Osteoblast (primary cell): ENCODE measurements around the gene SPTBN5. TPM values are rescaled to one million over a fixed set of nuclear protein-coding genes. Genes with fewer than 3 reads are reported as not detected.

Source experiments
- DNase-seq: peaks from one replicate; pipeline ENCODE4 v3.0.0; 2011; ENCODE audit warnings: low spot score, mixed read lengths; ENCODE audit not compliant: insufficient read length; ENCODE audit errors: missing footprints
- H2AFZ ChIP-seq: 2 replicates; pipeline ENCODE4 v1.6.0; 2011; ENCODE audit warnings: mild to moderate bottlenecking, low read length
- H3K27ac ChIP-seq: 2 replicates; pipeline ENCODE4 v1.5.1; 2011; ENCODE audit warnings: mild to moderate bottlenecking, low read depth, low read length, moderate library complexity
- H3K27me3 ChIP-seq: 2 replicates; pipeline ENCODE4 v1.6.0; 2012; ENCODE audit warnings: mild to moderate bottlenecking, control low read depth, inconsistent platforms, low read length, moderate library complexity; ENCODE audit not compliant: insufficient read depth
- H3K36me3 ChIP-seq: 2 replicates; pipeline ENCODE4 v1.5.1; 2011; ENCODE audit warnings: mild to moderate bottlenecking, low read length, control low read depth, moderate library complexity; ENCODE audit not compliant: insufficient read depth
- H3K4me1 ChIP-seq: 2 replicates; pipeline ENCODE4 v1.5.1; 2011; ENCODE audit warnings: mild to moderate bottlenecking, low read length, control low read depth, moderate library complexity; ENCODE audit not compliant: insufficient read depth
- H3K4me2 ChIP-seq: 2 replicates; pipeline ENCODE4 v1.6.0; 2011; ENCODE audit warnings: mild to moderate bottlenecking, low read length; ENCODE audit not compliant: insufficient read depth
- H3K4me3 ChIP-seq: fragments of 200-600 bp; sonication (generic); 3 replicates; pipeline ENCODE4 v1.5.1; 2012; ENCODE audit warnings: mild to moderate bottlenecking, low read length, inconsistent platforms; ENCODE audit not compliant: insufficient read depth
- H3K79me2 ChIP-seq: 2 replicates; pipeline ENCODE4 v1.6.0; 2012; ENCODE audit warnings: mild to moderate bottlenecking, low read length, control low read depth, inconsistent platforms; ENCODE audit not compliant: insufficient read depth
- H3K9me3 ChIP-seq: 2 replicates; pipeline ENCODE4 v1.5.1; 2011; ENCODE audit warnings: low read depth, low read length, control low read depth
- H4K20me1 ChIP-seq: 2 replicates; pipeline ENCODE4 v1.6.0; 2012; ENCODE audit warnings: mild to moderate bottlenecking, low read length, control low read depth; ENCODE audit not compliant: insufficient read depth
- CTCF ChIP-seq: IDR thresholded peaks from 2 replicates; pipeline ENCODE4 v1.5.1; 2011; ENCODE audit warnings: mild to moderate bottlenecking, low read depth, low read length, moderate library complexity; ENCODE audit errors: extremely low read depth
- total RNA-seq: library from RNA; depleted of rRNA; stranded (reverse); fragments of >200 nt; gene quantifications from 2 replicates; pipeline ENCODE4 v1.2.3, GENCODE V29; 2012

SPTBN5 gene
- total RNA-seq, 1 donor, result 0.36 TPM

- H3K4me3 ChIP-seq, result no peak overlapping the region
- H3K9me3 ChIP-seq, result no peaks in the 10 kb centered on the region
- no peak for TF ChIP-seq CTCF
- no peaks in the 10 kb centered on the region for H3K36me3 ChIP-seq
- no peaks in the 10 kb centered on the region for H4K20me1 ChIP-seq
- H3K27me3 ChIP-seq, result peaks cover 9% of the 10 kb centered on the region
- H2AFZ ChIP-seq, result no peak overlapping the region
- no peak overlapping the region for H3K27ac ChIP-seq
- H3K4me2 ChIP-seq, result no peak overlapping the region
- H3K4me1 ChIP-seq, result no peaks in the 10 kb centered on the region
- H3K79me2 ChIP-seq, result no peaks in the 10 kb centered on the region
- DNase-seq, result no peak
Observed at GRCh38 chr15:41877631-41878354, 16.1 kb downstream of the SPTBN5 start.

GRCh38 chr15:41876689-41877088 is 17.2 kb downstream of the SPTBN5 start:
- no peak for TF ChIP-seq CTCF
- H4K20me1 ChIP-seq, result no peaks in the 10 kb centered on the region
- H3K79me2 ChIP-seq, result no peaks in the 10 kb centered on the region
- no peaks in the 10 kb centered on the region for H3K36me3 ChIP-seq
- H3K27me3 ChIP-seq, result peaks cover 11% of the 10 kb centered on the region
- H2AFZ ChIP-seq, result no peak overlapping the region
- DNase-seq, result no peak
- no peak overlapping the region for H3K4me3 ChIP-seq
- H3K4me1 ChIP-seq, result no peaks in the 10 kb centered on the region
- H3K9me3 ChIP-seq, result no peaks in the 10 kb centered on the region
- no peak overlapping the region for H3K4me2 ChIP-seq
- H3K27ac ChIP-seq, result no peak overlapping the region

- peaks cover 1% of the 10 kb centered on the region for H3K4me1 ChIP-seq
Observed at GRCh38 chr15:41876007-41876406, 17.8 kb downstream of the SPTBN5 start.

GRCh38 chr15:41874736-41875135 is 19.1 kb downstream of the SPTBN5 start:
- no peak for TF ChIP-seq CTCF
- Histone ChIP-seq H4K20me1 (no peaks in the 10 kb centered on the region), H3K4me1 (peaks cover 7% of the 10 kb centered on the region), H3K79me2 (no peaks in the 10 kb centered on the region), H3K9me3 (no peaks in the 10 kb centered on the region), H3K27ac (no peak overlapping the region), H3K27me3 (peaks cover 4% of the 10 kb centered on the region), H2AFZ (no peak overlapping the region), H3K4me3 (no peak overlapping the region), H3K4me2 (no peak overlapping the region), H3K36me3 (no peaks in the 10 kb centered on the region)
- no peak for DNase-seq

More at GRCh38 chr15:41876007-41876406, 17.8 kb downstream of the SPTBN5 start:
- no peak for DNase-seq
- Histone ChIP-seq H3K4me2 (no peak overlapping the region), H3K9me3 (no peaks in the 10 kb centered on the region), H2AFZ (no peak overlapping the region), H3K79me2 (no peaks in the 10 kb centered on the region), H3K27ac (no peak overlapping the region), H3K27me3 (peaks cover 7% of the 10 kb centered on the region), H4K20me1 (no peaks in the 10 kb centered on the region), H3K36me3 (no peaks in the 10 kb centered on the region), H3K4me3 (no peak overlapping the region)
- no peak for TF ChIP-seq CTCF
